PFSK-1 (cell line): ENCODE results near the gene ASB4.

ENCODE experiments used
- FOXP2 ChIP-seq: optimal IDR thresholded peaks from 2 replicates; pipeline ENCODE3; 2011; ENCODE audit warnings: borderline replicate concordance, control low read depth, inconsistent platforms; ENCODE audit not compliant: insufficient read depth; ENCODE audit errors: extremely low read length, extremely low read depth
- POLR2AphosphoS5 ChIP-seq: IDR thresholded peaks from 2 replicates; pipeline ENCODE4 v1.6.1; 2012; ENCODE audit warnings: low read depth, mild to moderate bottlenecking, control low read depth, low read length, moderate library complexity
- SIN3A ChIP-seq: IDR thresholded peaks from 2 replicates; pipeline ENCODE4 v1.6.1; 2012; ENCODE audit warnings: mild to moderate bottlenecking, low read length, moderate library complexity, borderline replicate concordance; ENCODE audit not compliant: insufficient read depth
- TAF1 ChIP-seq: IDR thresholded peaks from 2 replicates; pipeline ENCODE4 v1.6.1; 2012; ENCODE audit warnings: low read length, control low read depth, borderline replicate concordance; ENCODE audit not compliant: insufficient read depth
- TF ChIP-seq, protein P1 (sequence below), 2 experiments: IDR thresholded peaks; 2 replicates each; pipeline versions ENCODE4 v1.6.1 to v1.8.0; 2011 to 2012; ENCODE audit warnings: low read depth in 2 of 2, low read length in 2 of 2, control low read depth in 1 of 2, inconsistent platforms in 1 of 2, mild to moderate bottlenecking in 1 of 2, moderate library complexity in 1 of 2; ENCODE audit not compliant: insufficient read depth in 1 of 2

Gene ASB4

DNA sequence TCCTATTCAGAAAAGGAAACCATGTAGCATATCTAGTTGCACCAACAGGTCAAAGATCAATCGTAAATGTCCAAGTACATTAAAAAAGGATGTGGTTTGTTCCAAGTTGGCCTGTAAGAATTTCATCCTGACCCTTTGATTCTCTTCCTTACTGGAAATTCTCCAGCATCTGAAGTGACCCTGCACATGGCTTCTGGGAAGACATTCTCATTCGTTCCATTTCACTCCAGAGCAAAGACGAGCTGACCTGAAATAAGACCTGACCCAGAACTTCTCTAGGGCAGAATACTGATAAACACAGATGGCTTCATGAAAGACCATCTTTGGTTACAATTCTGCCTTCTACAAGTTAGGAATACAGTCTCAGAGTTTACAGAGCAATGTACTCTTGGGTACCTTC lies 39.8 kb downstream of the ASB4 start:
- TF ChIP-seq SIN3A (no peak), POLR2AphosphoS5 (no peak), TAF1 (no peak), FOXP2 (no peak)
- TF ChIP-seq, protein P1, sequence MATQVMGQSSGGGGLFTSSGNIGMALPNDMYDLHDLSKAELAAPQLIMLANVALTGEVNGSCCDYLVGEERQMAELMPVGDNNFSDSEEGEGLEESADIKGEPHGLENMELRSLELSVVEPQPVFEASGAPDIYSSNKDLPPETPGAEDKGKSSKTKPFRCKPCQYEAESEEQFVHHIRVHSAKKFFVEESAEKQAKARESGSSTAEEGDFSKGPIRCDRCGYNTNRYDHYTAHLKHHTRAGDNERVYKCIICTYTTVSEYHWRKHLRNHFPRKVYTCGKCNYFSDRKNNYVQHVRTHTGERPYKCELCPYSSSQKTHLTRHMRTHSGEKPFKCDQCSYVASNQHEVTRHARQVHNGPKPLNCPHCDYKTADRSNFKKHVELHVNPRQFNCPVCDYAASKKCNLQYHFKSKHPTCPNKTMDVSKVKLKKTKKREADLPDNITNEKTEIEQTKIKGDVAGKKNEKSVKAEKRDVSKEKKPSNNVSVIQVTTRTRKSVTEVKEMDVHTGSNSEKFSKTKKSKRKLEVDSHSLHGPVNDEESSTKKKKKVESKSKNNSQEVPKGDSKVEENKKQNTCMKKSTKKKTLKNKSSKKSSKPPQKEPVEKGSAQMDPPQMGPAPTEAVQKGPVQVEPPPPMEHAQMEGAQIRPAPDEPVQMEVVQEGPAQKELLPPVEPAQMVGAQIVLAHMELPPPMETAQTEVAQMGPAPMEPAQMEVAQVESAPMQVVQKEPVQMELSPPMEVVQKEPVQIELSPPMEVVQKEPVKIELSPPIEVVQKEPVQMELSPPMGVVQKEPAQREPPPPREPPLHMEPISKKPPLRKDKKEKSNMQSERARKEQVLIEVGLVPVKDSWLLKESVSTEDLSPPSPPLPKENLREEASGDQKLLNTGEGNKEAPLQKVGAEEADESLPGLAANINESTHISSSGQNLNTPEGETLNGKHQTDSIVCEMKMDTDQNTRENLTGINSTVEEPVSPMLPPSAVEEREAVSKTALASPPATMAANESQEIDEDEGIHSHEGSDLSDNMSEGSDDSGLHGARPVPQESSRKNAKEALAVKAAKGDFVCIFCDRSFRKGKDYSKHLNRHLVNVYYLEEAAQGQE (IDR thresholded peaks at IDR 0.05; ENCODE audit: insufficient read depth in 1 of 2, low read depth in 2 of 2, low read length in 2 of 2), result no peak

- TF ChIP-seq, protein P1 (IDR thresholded peaks at IDR 0.05; ENCODE audit: insufficient read depth in 1 of 2, low read depth in 2 of 2, low read length in 2 of 2), result no peak
- TF ChIP-seq FOXP2, result no peak
- no peak for TF ChIP-seq POLR2AphosphoS5
- no peak for TF ChIP-seq SIN3A
- TF ChIP-seq TAF1, result no peak
Observed at GRCh38 chr7:95526128-95526738, 40.5 kb downstream of the ASB4 start.

- TF ChIP-seq FOXP2 (no peak), POLR2AphosphoS5 (no peak), TAF1 (no peak)
- TF ChIP-seq, protein P1 (IDR thresholded peaks at IDR 0.05; ENCODE audit: insufficient read depth in 1 of 2, low read depth in 2 of 2, low read length in 2 of 2), result no peak
Observed at GRCh38 chr7:95527033-95527775, 41.5 kb downstream of the ASB4 start.

- TF ChIP-seq FOXP2, result no peak
- TF ChIP-seq SIN3A, result no peak
- TF ChIP-seq, protein P1 (IDR thresholded peaks at IDR 0.05; ENCODE audit: insufficient read depth in 1 of 2, low read depth in 2 of 2, low read length in 2 of 2), result no peak
- TF ChIP-seq POLR2AphosphoS5, result no peak
- no peak for TF ChIP-seq TAF1
Observed at GRCh38 chr7:95527776-95528250, 42.1 kb downstream of the ASB4 start.
